ENCODE measurements around the gene PTGR2.
"Not testable (repeated sequence)": the region's sequence is repeated elsewhere in the genome, so short reads cannot be mapped to it uniquely, and the experiment has no call there.

PTGR2 gene

GRCh38 chr14:73887318-73887616 is 35.6 kb downstream of the PTGR2 start:
- no peak for DNase-seq (ENCODE audit: low read depth)

GRCh38 chr14:73887694-73888459 is 36.2 kb downstream of the PTGR2 start:
- DNase-seq (ENCODE audit: low read depth) = no peak

GRCh38 chr14:73888460-73888725 is 36.8 kb downstream of the PTGR2 start:
- DNase-seq (ENCODE audit: low read depth) = no peak

GRCh38 chr14:73888971-73889370 is 37.3 kb downstream of the PTGR2 start:
- DNase-seq (ENCODE audit: low read depth) = no peak

- no peak for DNase-seq (ENCODE audit: low read depth)
Measured at GRCh38 chr14:73889376-73889775, 37.7 kb downstream of the PTGR2 start.

- DNase-seq (ENCODE audit: low read depth) = not testable (repeated sequence)
Measured at GRCh38 chr14:73894180-73894687, 42.6 kb downstream of the PTGR2 start.

- no peak for DNase-seq (ENCODE audit: low read depth)
Measured at GRCh38 chr14:73895939-73896338, 44.3 kb downstream of the PTGR2 start.

- no peak for DNase-seq (ENCODE audit: low read depth)
Measured at GRCh38 chr14:73896521-73896920, 44.9 kb downstream of the PTGR2 start.

GRCh38 chr14:73903028-73903427 is 51.4 kb downstream of the PTGR2 start:
- DNase-seq (ENCODE audit: low read depth) = no peak

GRCh38 chr14:73909681-73910080 is 58.0 kb downstream of the PTGR2 start:
- DNase-seq (ENCODE audit: low read depth) = no peak

- no peak for DNase-seq (ENCODE audit: low read depth)
Measured at GRCh38 chr14:73913256-73913655, 61.6 kb downstream of the PTGR2 start.

- DNase-seq (ENCODE audit: low read depth) = no peak
Measured at GRCh38 chr14:73916324-73916723, 64.7 kb downstream of the PTGR2 start.

GRCh38 chr14:73919457-73919856 is 67.8 kb downstream of the PTGR2 start:
- not testable (repeated sequence) for DNase-seq (ENCODE audit: low read depth)

- DNase-seq (ENCODE audit: low read depth) = no peak
Measured at GRCh38 chr14:73924337-73924736, 72.7 kb downstream of the PTGR2 start.

Measured in stimulated activated CD4-positive, alpha-beta T cell treated with anti-CD3 and anti-CD28 coated beads, Interleukin-2, amount 100 ng/mL, for 4 hours (primary cell).